ENCODE measurements around the gene AP1AR.
A peak's percentile ranks its signal among the peaks of the same experiment; 100 is the strongest.

Gene AP1AR

DNA sequence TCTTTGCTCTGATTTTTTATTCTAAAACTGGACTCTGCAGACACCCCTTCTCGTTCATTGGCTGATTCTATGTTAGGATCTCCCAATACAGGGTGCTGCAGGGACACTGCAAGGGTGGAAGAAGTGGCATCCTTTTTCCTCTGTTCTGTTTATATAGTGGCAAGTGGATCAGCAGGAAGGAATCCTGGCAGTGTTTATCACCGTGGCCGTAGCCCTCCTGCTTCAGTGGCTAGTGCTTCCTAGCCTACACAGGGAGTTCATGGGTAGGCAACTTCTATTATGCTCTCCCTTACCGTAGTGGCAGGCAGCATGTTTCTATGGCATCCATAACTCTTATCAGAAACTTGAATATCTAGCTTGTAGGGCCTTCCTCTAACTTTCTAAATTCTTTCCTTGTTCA is 6.4 kb upstream of the AP1AR start:
- no peak for DNase-seq (ENCODE audit: low read depth)
- TF ChIP-seq, protein P1, sequence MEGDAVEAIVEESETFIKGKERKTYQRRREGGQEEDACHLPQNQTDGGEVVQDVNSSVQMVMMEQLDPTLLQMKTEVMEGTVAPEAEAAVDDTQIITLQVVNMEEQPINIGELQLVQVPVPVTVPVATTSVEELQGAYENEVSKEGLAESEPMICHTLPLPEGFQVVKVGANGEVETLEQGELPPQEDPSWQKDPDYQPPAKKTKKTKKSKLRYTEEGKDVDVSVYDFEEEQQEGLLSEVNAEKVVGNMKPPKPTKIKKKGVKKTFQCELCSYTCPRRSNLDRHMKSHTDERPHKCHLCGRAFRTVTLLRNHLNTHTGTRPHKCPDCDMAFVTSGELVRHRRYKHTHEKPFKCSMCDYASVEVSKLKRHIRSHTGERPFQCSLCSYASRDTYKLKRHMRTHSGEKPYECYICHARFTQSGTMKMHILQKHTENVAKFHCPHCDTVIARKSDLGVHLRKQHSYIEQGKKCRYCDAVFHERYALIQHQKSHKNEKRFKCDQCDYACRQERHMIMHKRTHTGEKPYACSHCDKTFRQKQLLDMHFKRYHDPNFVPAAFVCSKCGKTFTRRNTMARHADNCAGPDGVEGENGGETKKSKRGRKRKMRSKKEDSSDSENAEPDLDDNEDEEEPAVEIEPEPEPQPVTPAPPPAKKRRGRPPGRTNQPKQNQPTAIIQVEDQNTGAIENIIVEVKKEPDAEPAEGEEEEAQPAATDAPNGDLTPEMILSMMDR (conservative IDR thresholded peaks at IDR 0.05; ENCODE audit: control insufficient read depth, insufficient read depth, low read depth, low read length): no peak
- H3K4me3 ChIP-seq (ENCODE audit: control insufficient read depth, low read depth, low read length): no peak overlapping the region

DNA sequence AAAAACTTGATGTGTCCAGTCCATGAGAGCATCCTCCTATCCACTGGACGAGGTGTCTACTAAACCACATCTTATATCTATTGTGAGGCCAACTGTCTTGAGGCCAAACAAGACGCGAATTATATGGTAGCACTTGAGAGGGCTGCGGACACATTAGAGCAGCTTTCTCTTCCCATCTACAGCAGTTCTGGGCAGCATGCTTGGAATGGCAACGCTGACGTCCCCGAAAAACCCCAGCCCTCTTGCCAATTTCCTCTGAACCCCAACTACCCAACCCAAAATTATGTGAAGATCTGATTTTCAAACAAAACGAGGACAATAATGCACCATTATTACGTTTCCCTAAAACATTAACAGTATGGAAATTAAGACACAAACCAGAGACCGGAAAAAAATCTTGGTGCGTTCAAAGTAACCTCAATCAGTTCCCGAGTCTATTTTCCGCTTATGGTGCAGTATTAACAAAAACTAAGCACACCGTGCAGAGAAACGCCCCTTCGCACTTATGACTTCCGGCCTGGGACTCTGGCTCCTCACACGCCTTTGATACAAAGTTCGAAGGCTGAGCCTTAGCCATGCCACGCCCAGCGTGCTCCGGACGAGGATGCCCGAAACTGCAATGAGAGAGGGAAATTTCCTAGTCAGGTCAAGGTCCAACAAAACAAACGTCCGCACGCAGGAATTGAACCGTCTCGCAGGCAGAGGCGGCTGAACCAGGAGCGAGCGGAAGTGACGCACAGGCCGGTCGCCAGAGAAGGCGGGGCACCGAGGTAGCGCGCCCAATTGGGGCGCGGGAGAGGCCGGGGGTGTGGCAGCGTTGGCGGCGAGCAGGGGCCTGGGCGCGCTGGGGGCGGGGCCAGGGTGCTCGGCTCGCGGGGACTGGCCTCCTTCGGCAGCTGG is 458 bp upstream of the AP1AR start:
- DNase-seq (ENCODE audit: low read depth): peak; percentile 96
- TF ChIP-seq, protein P1 (conservative IDR thresholded peaks at IDR 0.05; ENCODE audit: control insufficient read depth, insufficient read depth, low read depth, low read length): no peak
- H3K4me3 ChIP-seq (ENCODE audit: control insufficient read depth, low read depth, low read length): peak overlapping the region; percentile 95

DNA sequence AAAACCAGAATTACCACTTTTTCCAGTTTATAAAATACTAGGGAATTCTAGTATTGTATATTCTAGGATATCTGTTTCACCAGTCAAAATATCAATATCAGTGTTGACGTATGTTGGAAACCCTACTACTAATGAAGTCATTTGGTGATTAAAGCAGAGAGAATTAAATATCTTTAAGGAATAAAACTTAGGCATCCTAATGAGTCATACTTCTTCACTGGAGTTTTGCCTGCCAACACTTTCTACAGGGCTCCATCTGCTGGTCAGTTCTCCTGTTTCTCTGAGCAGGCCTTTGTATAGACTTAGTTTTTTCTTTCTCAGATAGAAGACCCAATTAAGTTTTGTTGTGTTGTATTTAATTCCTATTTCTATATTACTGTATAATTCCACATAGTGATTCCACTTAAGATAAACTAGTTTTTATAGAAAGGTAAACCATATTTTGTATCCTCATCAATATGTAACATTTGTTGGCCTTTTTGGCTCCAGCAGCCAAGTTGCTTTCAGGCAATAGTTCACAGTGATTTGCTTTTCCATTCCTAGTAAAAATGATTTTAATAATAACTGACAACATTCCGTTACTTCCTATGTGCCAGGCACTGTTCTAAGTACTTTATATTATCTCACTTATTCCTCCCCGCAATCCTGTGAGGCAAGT is 3.5 kb downstream of the AP1AR start:
- TF ChIP-seq, protein P1 (conservative IDR thresholded peaks at IDR 0.05; ENCODE audit: control insufficient read depth, insufficient read depth, low read depth, low read length): peak; percentile 94
- DNase-seq (ENCODE audit: low read depth): peak; percentile 94
- no peak overlapping the region for H3K4me3 ChIP-seq (ENCODE audit: control insufficient read depth, low read depth, low read length)

DNA sequence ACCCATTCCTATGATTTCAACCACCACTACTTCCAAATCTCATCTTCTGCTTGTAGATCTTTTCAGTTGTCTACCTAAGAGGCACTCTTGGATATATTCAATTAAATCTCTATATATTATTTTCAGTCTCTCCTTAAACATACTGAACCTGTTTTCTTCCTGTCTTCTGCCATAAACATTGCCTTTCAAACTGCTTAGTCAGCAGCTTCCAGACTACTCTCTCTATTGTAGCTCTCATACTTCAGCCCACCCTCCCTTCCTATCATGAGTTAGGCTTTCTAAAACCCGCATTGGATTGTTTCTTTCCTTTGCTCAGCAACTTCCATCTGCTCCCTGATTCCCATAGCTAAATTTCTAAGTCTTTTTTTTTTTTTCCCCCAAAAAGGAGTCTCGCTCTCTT is 4.5 kb downstream of the AP1AR start:
- TF ChIP-seq, protein P1 (conservative IDR thresholded peaks at IDR 0.05; ENCODE audit: control insufficient read depth, insufficient read depth, low read depth, low read length): no peak
- H3K4me3 ChIP-seq (ENCODE audit: control insufficient read depth, low read depth, low read length): no peak overlapping the region
- no peak for DNase-seq (ENCODE audit: low read depth)

DNA sequence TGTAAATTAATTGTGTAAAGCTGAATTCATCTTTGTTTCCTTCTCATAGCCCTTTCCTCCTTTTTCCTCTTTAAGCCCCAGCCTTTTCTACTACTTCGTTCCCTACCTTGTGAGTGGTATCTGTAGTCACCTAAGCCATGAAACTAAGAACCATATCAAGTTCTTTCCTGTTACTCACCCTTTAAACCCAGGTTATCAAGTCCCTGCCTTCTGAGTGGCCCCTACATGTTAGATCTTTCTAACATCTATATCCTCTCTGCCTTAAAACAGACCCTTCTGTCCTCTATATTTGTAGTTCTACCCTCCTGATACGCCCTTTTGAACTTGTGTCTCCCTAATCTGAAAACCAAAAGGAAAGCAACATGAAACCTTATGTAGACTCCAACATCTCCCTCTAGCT is 7.2 kb downstream of the AP1AR start:
- no peak for DNase-seq (ENCODE audit: low read depth)
- TF ChIP-seq, protein P1 (conservative IDR thresholded peaks at IDR 0.05; ENCODE audit: control insufficient read depth, insufficient read depth, low read depth, low read length): no peak
- no peak overlapping the region for H3K4me3 ChIP-seq (ENCODE audit: control insufficient read depth, low read depth, low read length)

DNA sequence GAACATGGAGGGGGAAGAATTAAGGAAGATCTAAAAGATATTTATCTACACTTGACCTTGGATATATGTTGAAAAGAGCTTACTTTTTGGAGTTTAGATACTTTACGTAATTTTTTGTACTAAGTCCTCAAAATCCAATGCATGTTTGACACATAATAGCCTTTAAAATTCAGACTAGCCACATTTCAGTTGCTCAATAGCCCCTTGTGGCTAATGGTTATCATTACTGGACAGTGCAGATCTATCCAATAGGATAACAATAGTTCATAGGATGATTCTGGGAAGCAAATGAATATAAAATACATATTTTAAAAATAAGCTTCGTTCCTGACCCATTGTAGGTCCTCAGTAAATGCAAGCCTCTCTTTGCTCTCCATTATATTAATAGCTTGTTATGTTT is 13.8 kb downstream of the AP1AR start:
- DNase-seq (ENCODE audit: low read depth): peak; percentile 41
- H3K4me3 ChIP-seq (ENCODE audit: control insufficient read depth, low read depth, low read length): no peak overlapping the region
- TF ChIP-seq, protein P1 (conservative IDR thresholded peaks at IDR 0.05; ENCODE audit: control insufficient read depth, insufficient read depth, low read depth, low read length): peak; percentile 34

All from fibroblast of mammary gland (primary cell).